Gastrocnemius medialis (tissue), 4 donors: ENCODE measurements around the gene BTLA. TPM values are rescaled to one million over a fixed set of nuclear protein-coding genes. Genes with fewer than 3 reads are reported as not detected.
"Not testable (repeated sequence)": the region's sequence is repeated elsewhere in the genome, so short reads cannot be mapped to it uniquely, and the experiment has no call there.

Experiments used
- ATAC-seq, 2 donors: fragments of 150-250 bp; one replicate each; pipeline ENCODE4 v1.9.1; 2016
- DNase-seq, 2 donors: peaks; one replicate each; pipeline ENCODE4 v3.0.0-alpha.2; 2019
- H3K27ac ChIP-seq, 4 donors: fragments of 200-600 bp; sonication (generic); 1 replicate in 1 of 4; 2 replicates in 3 of 4; pipeline ENCODE4 v1.5.1; 2016 to 2018; ENCODE audit warnings: mild to moderate bottlenecking in 2 of 4, moderate library complexity in 1 of 4
- H3K27me3 ChIP-seq, 3 donors: fragments of 200-600 bp; sonication (generic) in 2 of 3; 1 replicate in 1 of 3; 2 replicates in 2 of 3; pipeline versions ENCODE4 v1.5.1 to v1.6.0; 2016 to 2019; ENCODE audit warnings: mild to moderate bottlenecking in 1 of 3, moderate library complexity in 1 of 3
- H3K36me3 ChIP-seq, 2 donors: fragments of 200-600 bp; sonication (generic) in 1 of 2; one replicate each; pipeline ENCODE4 v1.5.1; 2017 to 2018
- H3K4me1 ChIP-seq, 2 donors: fragments of 200-600 bp; sonication (generic) in 1 of 2; one replicate each; pipeline ENCODE4 v1.5.1; 2016 to 2017; ENCODE audit warnings: mild to moderate bottlenecking in 2 of 2
- H3K4me3 ChIP-seq, 4 donors: fragments of 200-600 bp; sonication (generic) in 3 of 4; 1 replicate in 1 of 4; 2 replicates in 3 of 4; pipeline ENCODE4 v1.5.1; 2016 to 2019; ENCODE audit warnings: mild to moderate bottlenecking in 2 of 4
- H3K9me3 ChIP-seq, 3 donors: fragments of 200-600 bp; sonication (generic) in 2 of 3; 1 replicate in 1 of 3; 2 replicates in 2 of 3; pipeline ENCODE4 v1.5.1; 2016 to 2019
- CTCF ChIP-seq, 5 experiments: fragments of 450-650 bp in 3 of 5; fragments of 200-600 bp in 2 of 5; sonication (generic) in 2 of 5; IDR thresholded peaks in 4 of 5; conservative IDR thresholded peaks in 1 of 5; 1 replicate in 4 of 5; 2 replicates in 1 of 5; pipeline ENCODE4 v1.5.1; 2016 to 2019; ENCODE audit warnings: antibody characterized with exemption in 5 of 5, mild to moderate bottlenecking in 3 of 5, moderate library complexity in 3 of 5
- POLR2A ChIP-seq, 2 donors: fragments of 450-650 bp; IDR thresholded peaks; one replicate each; pipeline ENCODE4 v1.6.1; 2017; ENCODE audit warnings: antibody characterized with exemption in 2 of 2, mild to moderate bottlenecking in 2 of 2, moderate library complexity in 2 of 2
- in situ Hi-C, 4 donors: fragments of 200-750 bp; cut with MboI; loops; one replicate each; pipeline versions ENCODE4 v1.15.0 to v1.8.0; 2017; ENCODE audit warnings: low sequenced_read_pairs in 4 of 4
- intact Hi-C: fragments of 100-400 bp; cut with DNase I; formaldehyde crosslinking; loops from one replicate; pipeline ENCODE4 v1.15.1; 2023; ENCODE audit warnings: low total_unique reads
- total RNA-seq, 4 donors: library from RNA; depleted of rRNA; stranded (reverse); fragments of >200 nt; gene quantifications; one replicate each; pipeline versions ENCODE4 v1.1.0 to v1.2.3, GENCODE V29; 2016

BTLA gene
- total RNA-seq, 4 donors from 2014 or later = not detected

GRCh38 chr3:112427123-112427522 lies 72.1 kb downstream of the BTLA start:
- Histone ChIP-seq H3K27me3 (no peaks in the 10 kb centered on the region), H3K36me3 (no peaks in the 10 kb centered on the region), H3K4me1 (no peaks in the 10 kb centered on the region), H3K9me3 (no peaks in the 10 kb centered on the region), H3K27ac (no peak overlapping the region), H3K4me3 (no peak overlapping the region)
- intact Hi-C loops = no loop called here
- no peak for TF ChIP-seq POLR2A (IDR thresholded peaks at IDR 0.05)
- in situ Hi-C loops = no loop called here
- no peak for DNase-seq
- ATAC-seq = no peak

GRCh38 chr3:112425858-112426750 lies 73.2 kb downstream of the BTLA start:
- in situ Hi-C loops = no loop called here
- no peak overlapping the region for H3K4me3 ChIP-seq

GRCh38 chr3:112425382-112425781 lies 73.9 kb downstream of the BTLA start:
- Histone ChIP-seq H3K36me3 (no peaks in the 10 kb centered on the region), H3K4me1 (no peaks in the 10 kb centered on the region), H3K27ac (no peak overlapping the region), H3K9me3 (no peaks in the 10 kb centered on the region), H3K4me3 (no peak overlapping the region), H3K27me3 (no peaks in the 10 kb centered on the region)
- no peak for DNase-seq
- in situ Hi-C loops = no loop called here
- no peak for ATAC-seq
- TF ChIP-seq POLR2A (IDR thresholded peaks at IDR 0.05) = no peak
- intact Hi-C loops = no loop called here

More at GRCh38 chr3:112425858-112426750, 73.2 kb downstream of the BTLA start:
- no peaks in the 10 kb centered on the region for H3K4me1 ChIP-seq
- TF ChIP-seq POLR2A (IDR thresholded peaks at IDR 0.05) (no peak), CTCF (IDR thresholded peaks at IDR 0.05 in 4 of 5, conservative IDR thresholded peaks at IDR 0.05 in 1 of 5) (no peak)
- H3K9me3 ChIP-seq = no peaks in the 10 kb centered on the region
- ATAC-seq = no peak
- intact Hi-C loops = no loop called here
- no peak overlapping the region for H3K27ac ChIP-seq
- DNase-seq = no peak
- H3K36me3 ChIP-seq = no peaks in the 10 kb centered on the region
- H3K27me3 ChIP-seq = no peaks in the 10 kb centered on the region

- Histone ChIP-seq H3K4me1 (no peaks in the 10 kb centered on the region), H3K27me3 (no peaks in the 10 kb centered on the region), H3K27ac (no peak overlapping the region), H3K36me3 (no peaks in the 10 kb centered on the region), H3K4me3 (no peak overlapping the region), H3K9me3 (no peaks in the 10 kb centered on the region)
- ATAC-seq = no peak
- in situ Hi-C loops = no loop called here
- intact Hi-C loops = no loop called here
- DNase-seq = no peak
- TF ChIP-seq CTCF (IDR thresholded peaks at IDR 0.05 in 4 of 5, conservative IDR thresholded peaks at IDR 0.05 in 1 of 5) (no peak), POLR2A (IDR thresholded peaks at IDR 0.05) (no peak)
Observed at GRCh38 chr3:112424394-112424793, 74.9 kb downstream of the BTLA start.

GRCh38 chr3:112422921-112423320 lies 76.4 kb downstream of the BTLA start:
- H3K36me3 ChIP-seq, H3K9me3 ChIP-seq, DNase-seq, H3K27me3 ChIP-seq, H3K27ac ChIP-seq, H3K4me1 ChIP-seq, H3K4me3 ChIP-seq, ATAC-seq, intact Hi-C loops, in situ Hi-C loops: not testable (repeated sequence)

- H3K27ac ChIP-seq, in situ Hi-C loops, DNase-seq, H3K36me3 ChIP-seq, H3K27me3 ChIP-seq, H3K4me1 ChIP-seq, H3K4me3 ChIP-seq, intact Hi-C loops, H3K9me3 ChIP-seq, ATAC-seq: not testable (repeated sequence)
Observed at GRCh38 chr3:112418526-112418925, 80.7 kb downstream of the BTLA start.
